GM12878 (cell line): ENCODE data around the gene TGM2. TPM values are rescaled to one million over a fixed set of nuclear protein-coding genes. Genes with fewer than 3 reads are reported as not detected.

ENCODE experiments used
- ATAC-seq: fragments of 200-7000 bp; cut with Tn5 transposase; 3 replicates; pipeline ENCODE4 v1.9.1; 2020; ENCODE audit warnings: mild to moderate bottlenecking, moderate library complexity
- BruUV-seq: library from RNA; stranded (reverse); fragments of 400-500 nt; replicated peaks from 2 replicates; lab custom pipeline; 2021; lab: Mats Ljungman, UMichigan
- CTCF ChIA-PET: fragments of 300-600 bp; sonication (Branson Sonifier 250); formaldehyde crosslinking; extraction: SDS; loops from one replicate; lab custom pipeline; 2021; ENCODE audit warnings: inconsistent platforms; lab: Yijun Ruan, JAX
- POLR2A ChIA-PET: fragments of 350-600 bp; formaldehyde crosslinking; extraction: SDS; loops from one replicate; lab custom pipeline; 2021; ENCODE audit warnings: inconsistent platforms; lab: Charles Lee
- RAD21 ChIA-PET: fragments of 300-600 bp; sonication (Branson Sonifier 250); formaldehyde crosslinking; loops from one replicate; lab custom pipeline; 2023; ENCODE audit warnings: antibody characterized with exemption; ENCODE audit not compliant: unreplicated experiment; lab: Charles Lee
- SMC1A ChIA-PET: fragments of 300-600 bp; sonication (Branson Sonifier 250); formaldehyde crosslinking; loops from one replicate; lab custom pipeline; 2023; ENCODE audit not compliant: unreplicated experiment, uncharacterized antibody; lab: Charles Lee
- DNase-seq: peaks from one replicate; pipeline ENCODE4 v3.0.0-alpha.2; 2011; ENCODE audit warnings: low read depth, low spot score
- FAIRE-seq: peaks from 3 replicates; lab custom pipeline; 2011; peaks lifted over from hg19 to GRCh38; lab: Jason Lieb, UNC
- H2AFZ ChIP-seq: 2 replicates; pipeline ENCODE4 v1.6.0; 2011; ENCODE audit warnings: low read depth, low read length, control low read depth; ENCODE audit not compliant: control insufficient read depth
- H3K27ac ChIP-seq: 2 replicates; pipeline ENCODE4 v1.5.1; 2011; ENCODE audit warnings: control low read depth; ENCODE audit not compliant: control insufficient read depth, insufficient read depth
- H3K27me3 ChIP-seq, 2 experiments: replicated peaks in 1 of 2; 2 replicates each; pipeline versions ENCODE4 v1.6.0 to v1.6.1; 2011; ENCODE audit warnings: low read length in 1 of 2; ENCODE audit not compliant: control insufficient read depth in 2 of 2, insufficient read depth in 2 of 2
- H3K36me3 ChIP-seq, 2 experiments: 2 replicates each; pipeline ENCODE4 v1.5.1; 2011; ENCODE audit warnings: low read length in 1 of 2; ENCODE audit not compliant: control insufficient read depth in 2 of 2, insufficient read depth in 2 of 2
- H3K4me1 ChIP-seq: 2 replicates; pipeline ENCODE4 v1.6.1; 2011; ENCODE audit warnings: mild to moderate bottlenecking, low read length, moderate library complexity, mixed read lengths; ENCODE audit not compliant: control insufficient read depth, insufficient read depth
- H3K4me2 ChIP-seq: 2 replicates; pipeline ENCODE4 v1.6.0; 2011; ENCODE audit warnings: control low read depth; ENCODE audit not compliant: control insufficient read depth, insufficient read depth
- H3K4me3 ChIP-seq: fragments of 200-600 bp; sonication (generic); 2 replicates; pipeline ENCODE4 v1.5.1; 2016
- H3K79me2 ChIP-seq: 2 replicates; pipeline ENCODE4 v1.6.0; 2011; ENCODE audit warnings: low read length; ENCODE audit not compliant: control insufficient read depth, insufficient read depth
- H3K9ac ChIP-seq: 2 replicates; pipeline ENCODE4 v1.8.0; 2011; ENCODE audit warnings: low read length, control low read depth, mixed read lengths; ENCODE audit not compliant: control insufficient read depth, insufficient read depth
- H3K9me3 ChIP-seq: replicated peaks from 3 replicates; pipeline ENCODE4 v1.5.1; 2011; ENCODE audit warnings: mild to moderate bottlenecking, low read length; ENCODE audit not compliant: control insufficient read depth, insufficient read depth
- H4K20me1 ChIP-seq: 2 replicates; pipeline ENCODE4 v1.6.0; 2011; ENCODE audit not compliant: control insufficient read depth, insufficient read depth
- BACH1 ChIP-seq: fragments of 450-650 bp; IDR thresholded peaks from 2 replicates; pipeline ENCODE4 v1.6.1; 2017; ENCODE audit warnings: mild to moderate bottlenecking, borderline replicate concordance
- CBX5 ChIP-seq: sonication (generic); IDR thresholded peaks from 2 replicates; pipeline ENCODE4 v1.6.1; 2016; ENCODE audit warnings: low read depth, moderate library complexity, mild to moderate bottlenecking, inconsistent platforms
- CHD4 ChIP-seq: fragments of 200-600 bp; sonication (generic); IDR thresholded peaks from 2 replicates; pipeline ENCODE4 v1.6.1; 2016; ENCODE audit warnings: mild to moderate bottlenecking
- ESRRA ChIP-seq: IDR thresholded peaks from 2 replicates; pipeline ENCODE4 v1.6.1; 2012; ENCODE audit warnings: mild to moderate bottlenecking, low read length, improper control_type of control experiment
- MTA2 ChIP-seq: fragments of 450-650 bp; IDR thresholded peaks from 2 replicates; pipeline ENCODE4 v1.6.1; 2016; ENCODE audit warnings: low read depth, mild to moderate bottlenecking, moderate library complexity
- NFYB ChIP-seq: IDR thresholded peaks from 2 replicates; pipeline ENCODE4 v1.6.1; 2011; ENCODE audit warnings: low read depth, mild to moderate bottlenecking, low read length, improper control_type of control experiment, moderate library complexity; ENCODE audit not compliant: insufficient read depth
- NR2C1 ChIP-seq: fragments of 450-650 bp; IDR thresholded peaks from 2 replicates; pipeline ENCODE4 v1.6.1; 2017; ENCODE audit warnings: antibody characterized with exemption, mild to moderate bottlenecking, moderate library complexity
- NR2F1 ChIP-seq: fragments of 450-650 bp; conservative IDR thresholded peaks from 2 replicates; pipeline ENCODE4 v1.6.1; 2017; ENCODE audit warnings: mild to moderate bottlenecking
- PML ChIP-seq: IDR thresholded peaks from 2 replicates; pipeline ENCODE4 v1.6.1; 2012; ENCODE audit warnings: low read length, inconsistent platforms
- RAD51 ChIP-seq: fragments of 450-650 bp; IDR thresholded peaks from 2 replicates; pipeline ENCODE4 v1.6.1; 2016; ENCODE audit warnings: moderate library complexity, mild to moderate bottlenecking, inconsistent platforms
- SP1 ChIP-seq: IDR thresholded peaks from one replicate; pipeline ENCODE4 v1.6.1; 2011; ENCODE audit warnings: low read depth, low read length
- ZNF207 ChIP-seq: fragments of 450-650 bp; IDR thresholded peaks from 2 replicates; pipeline ENCODE4 v1.6.1; 2014; ENCODE audit warnings: antibody characterized with exemption, mild to moderate bottlenecking, borderline replicate concordance
- WGBS: methylation state at CpG from one replicate; pipeline ENCODE4 v1.1.6; 2016; ENCODE audit warnings: low lambda C conversion rate; ENCODE audit not compliant: insufficient replicate concordance, insufficient coverage; ENCODE audit errors: missing lambda C conversion rate; 5-methylcytosine and 5-hydroxymethylcytosine counted together
- in situ Hi-C: fragments of 300-500 bp; cut with MboI; formaldehyde crosslinking; loops from 9 replicates; pipeline ENCODE4 v1.14.3; 2018; ENCODE audit warnings: mixed read lengths
- intact Hi-C: fragments of 100-400 bp; cut with micrococcal nuclease; formaldehyde crosslinking; loops from one replicate; pipeline ENCODE4 v1.14.2; 2022; ENCODE audit not compliant: unreplicated experiment
- polyA plus RNA-seq, 11 experiments: library from polyadenylated mRNA; depleted of rRNA in 4 of 11; unstranded in 6 of 11; stranded (reverse) in 5 of 11; fragments of >200 nt; fragmentation: Nextera tagmentation in 4 of 11; fragmentation: Illumina TruSeq in 1 of 11; extraction: Ambion mirVana in 4 of 11; extraction: Trizol in 1 of 11; gene quantifications; 1 replicate in 1 of 11; 2 replicates in 10 of 11; pipeline versions ENCODE4 v1.2.1 to v1.2.3, GENCODE V29; 2011 to 2016; ENCODE audit warnings: inconsistent platforms in 2 of 11, missing spikeins in 2 of 11, low read depth in 1 of 11
- total RNA-seq, 4 experiments: library from RNA; depleted of rRNA in 3 of 4; stranded (reverse); fragments of >200 nt in 3 of 4; fragmentation: Illumina TruSeq in 1 of 4; extraction: Trizol in 1 of 4; gene quantifications; 2 replicates each; pipeline versions ENCODE4 v1.2.1 to v1.2.3, GENCODE V29; 2013 to 2021
- TF ChIP-seq, protein P1 (sequence below): IDR thresholded peaks from 2 replicates; pipeline ENCODE4 v1.6.1; 2011; ENCODE audit warnings: borderline replicate concordance, low read depth, mild to moderate bottlenecking, moderate library complexity, mixed read lengths, low read length; ENCODE audit not compliant: insufficient read depth; ENCODE audit errors: extremely low read length
- TF ChIP-seq, protein P2 (sequence below): IDR thresholded peaks from 2 replicates; pipeline ENCODE4 v1.6.1; 2012; ENCODE audit warnings: low read depth, low read length, improper control_type of control experiment
- TF ChIP-seq, protein P3 (sequence below): fragments of 450-650 bp; IDR thresholded peaks from 2 replicates; pipeline ENCODE4 v1.6.1; 2016; ENCODE audit warnings: mild to moderate bottlenecking

The TGM2 gene
- total and polyA plus RNA-seq, 10 of the 15 experiments (the other 5 are each of a cell fraction or from before 2014, with no cell fraction given) = 0.11 to 1.9 (median 0.51) TPM

DNA sequence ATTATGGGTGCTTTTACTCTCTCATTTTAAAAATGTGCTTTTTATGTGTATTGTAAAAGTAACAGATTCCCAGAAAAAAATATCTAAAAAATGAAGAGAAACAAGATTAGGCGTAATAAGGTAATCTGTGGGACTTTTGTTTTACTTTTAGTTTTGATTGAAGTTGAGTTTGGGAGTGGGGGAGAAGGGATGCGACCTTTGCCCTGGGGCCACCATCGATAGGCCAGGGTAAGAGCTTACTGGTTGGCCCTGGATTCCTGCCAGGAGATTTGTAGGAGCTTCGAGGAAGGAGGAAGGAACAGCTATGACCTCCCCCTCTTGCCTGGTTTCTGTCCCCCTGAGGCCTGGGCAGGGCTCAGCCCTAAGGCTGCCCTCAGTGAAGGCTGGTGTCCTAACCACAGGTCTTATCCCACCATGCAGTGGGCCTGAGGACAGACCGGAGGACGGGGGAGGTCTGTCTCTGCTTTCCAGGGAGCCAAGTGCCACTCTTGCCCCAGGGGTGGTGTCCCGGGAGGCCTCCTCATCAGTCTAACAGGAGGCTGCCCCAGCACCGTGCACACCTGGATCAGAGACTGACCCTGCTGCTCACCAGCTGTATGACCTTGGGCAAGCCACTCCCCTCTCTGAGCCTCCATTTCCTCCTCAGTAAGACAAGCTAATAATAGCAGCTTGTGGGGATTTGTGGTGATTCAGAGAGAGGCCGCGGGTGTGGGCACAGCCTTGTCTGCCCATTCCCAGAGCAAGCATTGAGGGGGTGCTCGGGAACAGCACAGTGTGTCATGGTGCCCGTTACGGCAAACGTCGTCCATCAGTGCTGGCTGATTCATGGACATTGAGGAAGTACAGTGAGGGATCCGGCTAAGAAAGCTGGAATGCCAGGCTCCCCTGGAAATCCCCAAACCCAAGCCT lies 21.2 kb downstream of the TGM2 start:
- WGBS = 61% methylated on average over 16 of the region's 16 CpGs
- Histone ChIP-seq H4K20me1 (no peaks in the 10 kb centered on the region), H3K4me1 (peaks cover 4% of the 10 kb centered on the region; the same call in 1 of the 2 replicates), H3K79me2 (no peaks in the 10 kb centered on the region), H3K9ac (no peak overlapping the region), H2AFZ (no peak overlapping the region), H3K4me2 (no peak overlapping the region), H3K4me3 (no peak overlapping the region), H3K27me3 (no peaks in the 10 kb centered on the region), H3K36me3 (no peaks in the 10 kb centered on the region), H3K27ac (no peak overlapping the region), H3K9me3 (no peaks in the 10 kb centered on the region)
- in situ Hi-C loops (no loop called here), intact Hi-C loops (no loop called here)
- ChIA-PET SMC1A (interaction anchor here (1.0 to 1.3 kb wide), 3 partner anchors 47 to 71 kb away, joined by 3 read pairs; no protein-coding TSS in a partner anchor), CTCF (interaction anchor here (1.0 to 4.1 kb wide), 2 partner anchors 10 to 70 kb away, joined by 3 to 20 read pairs; no protein-coding TSS in a partner anchor), RAD21 (interaction anchor here (0.8 kb wide), 1 partner anchor 86 kb away, joined by 3 read pairs; no protein-coding TSS in a partner anchor), POLR2A (interaction anchor here (0.6 to 1.3 kb wide), 3 partner anchors 8 to 274 kb away, joined by 3 read pairs; no protein-coding TSS in a partner anchor)
- DNase-seq (no peak), FAIRE-seq (no peak), ATAC-seq (peak; percentile 42; the same call in 2 of the 3 replicates)
- TF ChIP-seq, protein P1, sequence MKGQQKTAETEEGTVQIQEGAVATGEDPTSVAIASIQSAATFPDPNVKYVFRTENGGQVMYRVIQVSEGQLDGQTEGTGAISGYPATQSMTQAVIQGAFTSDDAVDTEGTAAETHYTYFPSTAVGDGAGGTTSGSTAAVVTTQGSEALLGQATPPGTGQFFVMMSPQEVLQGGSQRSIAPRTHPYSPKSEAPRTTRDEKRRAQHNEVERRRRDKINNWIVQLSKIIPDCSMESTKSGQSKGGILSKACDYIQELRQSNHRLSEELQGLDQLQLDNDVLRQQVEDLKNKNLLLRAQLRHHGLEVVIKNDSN = no peak
- no peak for TF ChIP-seq RAD51
- TF ChIP-seq BACH1 = no peak
- no peak for TF ChIP-seq MTA2
- no peak for TF ChIP-seq NR2C1
- TF ChIP-seq PML = no peak
- TF ChIP-seq ESRRA = no peak
- no peak for TF ChIP-seq NR2F1
- no peak for TF ChIP-seq NFYB
- TF ChIP-seq, protein P2, sequence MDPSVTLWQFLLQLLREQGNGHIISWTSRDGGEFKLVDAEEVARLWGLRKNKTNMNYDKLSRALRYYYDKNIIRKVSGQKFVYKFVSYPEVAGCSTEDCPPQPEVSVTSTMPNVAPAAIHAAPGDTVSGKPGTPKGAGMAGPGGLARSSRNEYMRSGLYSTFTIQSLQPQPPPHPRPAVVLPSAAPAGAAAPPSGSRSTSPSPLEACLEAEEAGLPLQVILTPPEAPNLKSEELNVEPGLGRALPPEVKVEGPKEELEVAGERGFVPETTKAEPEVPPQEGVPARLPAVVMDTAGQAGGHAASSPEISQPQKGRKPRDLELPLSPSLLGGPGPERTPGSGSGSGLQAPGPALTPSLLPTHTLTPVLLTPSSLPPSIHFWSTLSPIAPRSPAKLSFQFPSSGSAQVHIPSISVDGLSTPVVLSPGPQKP = no peak
- TF ChIP-seq, protein P3, sequence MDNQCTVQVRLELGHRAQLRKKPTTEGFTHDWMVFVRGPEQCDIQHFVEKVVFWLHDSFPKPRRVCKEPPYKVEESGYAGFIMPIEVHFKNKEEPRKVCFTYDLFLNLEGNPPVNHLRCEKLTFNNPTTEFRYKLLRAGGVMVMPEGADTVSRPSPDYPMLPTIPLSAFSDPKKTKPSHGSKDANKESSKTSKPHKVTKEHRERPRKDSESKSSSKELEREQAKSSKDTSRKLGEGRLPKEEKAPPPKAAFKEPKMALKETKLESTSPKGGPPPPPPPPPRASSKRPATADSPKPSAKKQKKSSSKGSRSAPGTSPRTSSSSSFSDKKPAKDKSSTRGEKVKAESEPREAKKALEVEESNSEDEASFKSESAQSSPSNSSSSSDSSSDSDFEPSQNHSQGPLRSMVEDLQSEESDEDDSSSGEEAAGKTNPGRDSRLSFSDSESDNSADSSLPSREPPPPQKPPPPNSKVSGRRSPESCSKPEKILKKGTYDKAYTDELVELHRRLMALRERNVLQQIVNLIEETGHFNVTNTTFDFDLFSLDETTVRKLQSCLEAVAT = no peak
- TF ChIP-seq CHD4 = no peak
- TF ChIP-seq ZNF207 = no peak
- no peak for TF ChIP-seq CBX5
- no peak for TF ChIP-seq SP1
- no TSS peak for BruUV-seq
